HepG2 (cell line): Measurements from ENCODE around the gene SNX9. TPM values are rescaled to one million over a fixed set of nuclear protein-coding genes. Genes with fewer than 3 reads are reported as not detected.

Source experiments
- AGO2 ChIP-seq: fragments of 200-400 bp; formaldehyde crosslinking; optimal IDR thresholded peaks from 2 replicates; pipeline ENCODE3; 2017; ENCODE audit warnings: mild to moderate bottlenecking, low read depth, low read length, moderate library complexity
- AHR ChIP-seq: IDR thresholded peaks from 2 replicates; pipeline ENCODE4 v1.6.1; 2018; ENCODE audit warnings: missing genetic modification reagents, missing compliant biosample characterization
- ATAD3A ChIP-seq: sonication (generic); formaldehyde crosslinking; IDR thresholded peaks from 2 replicates; pipeline ENCODE4 v1.4.0; 2020; ENCODE audit warnings: missing genetic modification reagents
- GATAD1 ChIP-seq: IDR thresholded peaks from 2 replicates; pipeline ENCODE4 v1.6.1; 2016; ENCODE audit warnings: missing genetic modification reagents, missing compliant biosample characterization
- HMGA1 ChIP-seq: sonication (generic); formaldehyde crosslinking; conservative IDR thresholded peaks from 2 replicates; pipeline ENCODE4 v1.4.0; 2020; ENCODE audit warnings: missing genetic modification reagents
- MATR3 ChIP-seq: sonication (generic); formaldehyde crosslinking; IDR thresholded peaks from 2 replicates; pipeline ENCODE4 v1.4.0; 2020; ENCODE audit warnings: missing genetic modification reagents
- MTF1 ChIP-seq: sonication (generic); formaldehyde crosslinking; IDR thresholded peaks from 2 replicates; pipeline ENCODE4 v1.5.0; 2020; ENCODE audit warnings: missing genetic modification reagents
- PRDM10 ChIP-seq: sonication (generic); formaldehyde crosslinking; IDR thresholded peaks from 2 replicates; pipeline ENCODE4 v1.4.0; 2020; ENCODE audit warnings: low read depth, missing genetic modification reagents
- ZKSCAN1 ChIP-seq: fragments of 150-350 bp; IDR thresholded peaks from 2 replicates; pipeline ENCODE4 v1.6.1; 2014; ENCODE audit warnings: low read length
- ZNF503 ChIP-seq: sonication (generic); formaldehyde crosslinking; IDR thresholded peaks from 2 replicates; pipeline ENCODE4 v1.4.0; 2020; ENCODE audit warnings: missing genetic modification reagents
- ZNF550 ChIP-seq: sonication (generic); formaldehyde crosslinking; IDR thresholded peaks from 2 replicates; pipeline ENCODE4 v1.4.0; 2020; ENCODE audit warnings: mild to moderate bottlenecking, missing genetic modification reagents, borderline replicate concordance
- ZUFSP ChIP-seq: sonication (generic); formaldehyde crosslinking; IDR thresholded peaks from 2 replicates; pipeline ENCODE4 v1.9.0; 2021; ENCODE audit warnings: missing genetic modification reagents, mild to moderate bottlenecking, borderline replicate concordance
- polyA plus RNA-seq, 8 experiments: library from polyadenylated mRNA; depleted of rRNA in 3 of 8; stranded (reverse) in 7 of 8; unstranded in 1 of 8; fragments of >200 nt; fragmentation: Illumina TruSeq in 4 of 8; extraction: Trizol in 4 of 8; gene quantifications; 2 replicates each; pipeline versions ENCODE4 v1.2.1 to v1.2.3, GENCODE V29; 2011 to 2016; ENCODE audit warnings: low read depth in 4 of 8, missing spikeins in 1 of 8, mixed read lengths in 1 of 8; ENCODE audit not compliant: insufficient read depth in 1 of 8
- total RNA-seq, 5 experiments: library from RNA; depleted of rRNA; stranded (reverse); fragments of >200 nt; fragmentation: Illumina TruSeq; extraction: Trizol; gene quantifications; 2 replicates each; pipeline ENCODE4 v1.2.3, GENCODE V29; 2016; ENCODE audit warnings: low read depth in 1 of 5
- TF ChIP-seq, protein P1 (sequence below): sonication (generic); formaldehyde crosslinking; IDR thresholded peaks from 2 replicates; pipeline ENCODE4 v1.5.1; 2020; ENCODE audit warnings: mild to moderate bottlenecking, missing genetic modification reagents, borderline replicate concordance
- TF ChIP-seq, protein P2 (sequence below), 2 experiments: sonication (generic) in 1 of 2; formaldehyde crosslinking in 1 of 2; IDR thresholded peaks; 2 replicates each; pipeline versions ENCODE4 v1.4.0 to v1.6.1; 2018 to 2020; ENCODE audit warnings: missing genetic modification reagents in 2 of 2, borderline replicate concordance in 1 of 2, low read depth in 1 of 2, mild to moderate bottlenecking in 1 of 2, missing biosample characterization in 1 of 2

SNX9 gene
- total and polyA plus RNA-seq, 2 of the 13 experiments (the other 11 are each of a cell fraction or from before 2014, with no cell fraction given) = 21.9 to 36.0 TPM

DNA sequence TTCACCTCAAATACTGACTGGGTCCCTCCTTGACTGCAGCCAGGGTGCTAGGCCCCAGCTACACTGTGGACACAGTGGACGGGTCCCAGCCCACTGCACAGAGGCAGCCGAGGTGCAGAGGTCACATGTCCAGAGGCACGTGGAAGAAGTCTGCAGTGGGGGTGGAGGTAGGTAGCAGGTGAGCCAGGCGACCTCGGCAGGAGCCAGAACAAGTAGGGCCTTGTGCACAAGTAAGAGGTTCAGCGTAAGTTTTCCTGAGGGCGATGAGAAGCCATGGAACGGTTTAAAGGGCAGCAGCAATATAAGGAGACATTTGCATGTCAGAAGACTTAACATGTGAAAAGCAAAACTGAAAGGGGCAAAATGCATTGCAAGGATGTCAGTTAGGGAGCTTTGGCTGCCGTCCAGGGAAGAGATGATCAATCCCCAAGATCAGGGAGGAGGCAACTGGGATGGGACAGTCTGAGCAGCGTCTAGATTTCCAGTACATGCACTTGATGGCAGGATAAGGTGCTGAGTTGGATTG lies 49.7 kb upstream of the SNX9 start (continued):
- TF ChIP-seq ZUFSP (no peak), MATR3 (CRISPR knock-in tag) (no peak), MTF1 (no peak), AGO2 (no peak), ATAD3A (CRISPR knock-in tag) (no peak), ZKSCAN1 (no peak), PRDM10 (CRISPR knock-in tag) (no peak), ZNF550 (no peak), HMGA1 (CRISPR knock-in tag) (no peak), AHR (no peak), GATAD1 (0 out of 2 replicates have a peak, but pooled peaks have one; percentile 34), ZNF503 (CRISPR knock-in tag) (no peak)
- TF ChIP-seq, protein P1, sequence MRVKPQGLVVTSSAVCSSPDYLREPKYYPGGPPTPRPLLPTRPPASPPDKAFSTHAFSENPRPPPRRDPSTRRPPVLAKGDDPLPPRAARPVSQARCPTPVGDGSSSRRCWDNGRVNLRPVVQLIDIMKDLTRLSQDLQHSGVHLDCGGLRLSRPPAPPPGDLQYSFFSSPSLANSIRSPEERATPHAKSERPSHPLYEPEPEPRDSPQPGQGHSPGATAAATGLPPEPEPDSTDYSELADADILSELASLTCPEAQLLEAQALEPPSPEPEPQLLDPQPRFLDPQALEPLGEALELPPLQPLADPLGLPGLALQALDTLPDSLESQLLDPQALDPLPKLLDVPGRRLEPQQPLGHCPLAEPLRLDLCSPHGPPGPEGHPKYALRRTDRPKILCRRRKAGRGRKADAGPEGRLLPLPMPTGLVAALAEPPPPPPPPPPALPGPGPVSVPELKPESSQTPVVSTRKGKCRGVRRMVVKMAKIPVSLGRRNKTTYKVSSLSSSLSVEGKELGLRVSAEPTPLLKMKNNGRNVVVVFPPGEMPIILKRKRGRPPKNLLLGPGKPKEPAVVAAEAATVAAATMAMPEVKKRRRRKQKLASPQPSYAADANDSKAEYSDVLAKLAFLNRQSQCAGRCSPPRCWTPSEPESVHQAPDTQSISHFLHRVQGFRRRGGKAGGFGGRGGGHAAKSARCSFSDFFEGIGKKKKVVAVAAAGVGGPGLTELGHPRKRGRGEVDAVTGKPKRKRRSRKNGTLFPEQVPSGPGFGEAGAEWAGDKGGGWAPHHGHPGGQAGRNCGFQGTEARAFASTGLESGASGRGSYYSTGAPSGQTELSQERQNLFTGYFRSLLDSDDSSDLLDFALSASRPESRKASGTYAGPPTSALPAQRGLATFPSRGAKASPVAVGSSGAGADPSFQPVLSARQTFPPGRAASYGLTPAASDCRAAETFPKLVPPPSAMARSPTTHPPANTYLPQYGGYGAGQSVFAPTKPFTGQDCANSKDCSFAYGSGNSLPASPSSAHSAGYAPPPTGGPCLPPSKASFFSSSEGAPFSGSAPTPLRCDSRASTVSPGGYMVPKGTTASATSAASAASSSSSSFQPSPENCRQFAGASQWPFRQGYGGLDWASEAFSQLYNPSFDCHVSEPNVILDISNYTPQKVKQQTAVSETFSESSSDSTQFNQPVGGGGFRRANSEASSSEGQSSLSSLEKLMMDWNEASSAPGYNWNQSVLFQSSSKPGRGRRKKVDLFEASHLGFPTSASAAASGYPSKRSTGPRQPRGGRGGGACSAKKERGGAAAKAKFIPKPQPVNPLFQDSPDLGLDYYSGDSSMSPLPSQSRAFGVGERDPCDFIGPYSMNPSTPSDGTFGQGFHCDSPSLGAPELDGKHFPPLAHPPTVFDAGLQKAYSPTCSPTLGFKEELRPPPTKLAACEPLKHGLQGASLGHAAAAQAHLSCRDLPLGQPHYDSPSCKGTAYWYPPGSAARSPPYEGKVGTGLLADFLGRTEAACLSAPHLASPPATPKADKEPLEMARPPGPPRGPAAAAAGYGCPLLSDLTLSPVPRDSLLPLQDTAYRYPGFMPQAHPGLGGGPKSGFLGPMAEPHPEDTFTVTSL = no peak
- TF ChIP-seq, protein P2, sequence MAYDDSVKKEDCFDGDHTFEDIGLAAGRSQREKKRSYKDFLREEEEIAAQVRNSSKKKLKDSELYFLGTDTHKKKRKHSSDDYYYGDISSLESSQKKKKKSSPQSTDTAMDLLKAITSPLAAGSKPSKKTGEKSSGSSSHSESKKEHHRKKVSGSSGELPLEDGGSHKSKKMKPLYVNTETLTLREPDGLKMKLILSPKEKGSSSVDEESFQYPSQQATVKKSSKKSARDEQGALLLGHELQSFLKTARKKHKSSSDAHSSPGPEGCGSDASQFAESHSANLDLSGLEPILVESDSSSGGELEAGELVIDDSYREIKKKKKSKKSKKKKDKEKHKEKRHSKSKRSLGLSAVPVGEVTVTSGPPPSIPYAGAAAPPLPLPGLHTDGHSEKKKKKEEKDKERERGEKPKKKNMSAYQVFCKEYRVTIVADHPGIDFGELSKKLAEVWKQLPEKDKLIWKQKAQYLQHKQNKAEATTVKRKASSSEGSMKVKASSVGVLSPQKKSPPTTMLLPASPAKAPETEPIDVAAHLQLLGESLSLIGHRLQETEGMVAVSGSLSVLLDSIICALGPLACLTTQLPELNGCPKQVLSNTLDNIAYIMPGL (CRISPR knock-in tag; IDR thresholded peaks at IDR 0.05; ENCODE audit: borderline replicate concordance in 1 of 2, low read depth in 1 of 2) = no peak
